Caki2 (cell line): ENCODE data around the gene KRT74. TPM values are rescaled to one million over a fixed set of nuclear protein-coding genes. Genes with fewer than 3 reads are reported as not detected.

Experiments used
- DNase-seq: peaks from one replicate; pipeline ENCODE4 v3.0.0-alpha.2; 2015; ENCODE audit warnings: low read depth
- in situ Hi-C: cut with HindIII; loops from 2 replicates; pipeline ENCODE4 v1.10.0; 2016; ENCODE audit warnings: low sequenced_read_pairs, low pct_unique_long_range_greater_than_20kb, mixed read lengths
- total RNA-seq: library from RNA; depleted of rRNA; stranded (reverse); fragments of >200 nt; shearing (Covaris generic); gene quantifications from 2 replicates; pipeline ENCODE4 v1.2.3, GENCODE V29; 2014; ENCODE audit warnings: low replicate concordance; rRNA removed

KRT74 gene
- total RNA-seq, 1 experiment from 2014 or later, result not detected

DNA sequence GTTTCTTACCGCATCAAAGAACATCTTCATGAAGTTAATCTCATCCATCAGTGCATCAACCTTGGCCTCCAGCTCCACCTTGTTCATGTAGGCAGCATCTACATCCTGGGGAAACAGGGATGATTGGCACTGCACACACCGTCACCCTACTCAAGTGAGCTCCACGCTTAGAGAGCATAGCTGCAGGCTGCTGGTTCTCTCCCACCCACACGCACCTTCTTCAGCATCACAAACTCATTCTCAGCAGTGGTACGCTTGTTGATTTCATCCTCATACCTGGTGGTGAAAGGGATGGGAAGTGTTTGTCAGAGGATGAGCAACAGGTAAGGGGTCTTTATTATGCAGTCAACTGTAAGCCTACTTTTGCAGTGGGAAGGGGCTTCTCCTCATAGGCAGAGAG, 55.8 kb downstream of the KRT74 start:
- in situ Hi-C loops, result no loop called here
- DNase-seq, result no peak

DNA sequence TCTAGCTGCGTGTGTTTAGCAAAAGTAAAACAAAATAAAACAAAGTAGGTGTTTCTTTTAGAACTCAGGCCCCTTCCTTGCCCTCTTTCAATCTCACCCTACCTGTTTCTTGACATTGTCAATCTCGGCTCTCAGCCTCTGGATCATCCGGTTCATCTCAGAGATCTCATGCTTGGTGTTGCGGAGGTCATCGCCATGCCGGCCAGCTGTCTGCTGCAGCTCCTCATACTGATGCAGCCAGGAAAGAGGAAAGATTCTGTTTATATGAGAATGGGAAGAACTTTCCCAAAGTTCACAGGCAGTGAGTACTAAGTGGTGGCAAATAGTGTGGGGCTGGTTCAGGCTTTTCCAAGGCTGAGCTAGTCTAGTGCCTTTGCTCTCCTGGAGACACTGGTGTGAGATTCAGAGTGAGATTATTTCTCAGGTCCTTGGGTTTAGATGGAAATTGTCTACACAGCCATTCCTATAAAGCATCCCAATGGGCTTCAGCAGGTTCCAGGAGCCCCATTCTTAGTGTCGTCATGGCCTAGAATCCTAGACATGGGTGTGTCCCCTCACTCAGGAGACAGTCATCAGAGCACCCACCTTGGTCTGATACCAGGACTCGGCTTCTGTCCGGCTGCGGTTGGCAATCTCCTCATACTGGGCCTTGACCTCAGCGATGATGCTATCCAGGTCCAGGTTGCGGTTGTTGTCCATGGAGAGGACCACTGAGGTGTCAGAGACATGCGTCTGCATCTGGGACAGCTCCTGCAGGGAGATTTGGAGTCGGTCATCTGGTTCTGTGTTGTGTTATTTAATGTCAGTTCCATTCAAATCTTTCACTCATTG, 56.4 kb downstream of the KRT74 start:
- no peak for DNase-seq
- in situ Hi-C loops, result no loop called here

DNA sequence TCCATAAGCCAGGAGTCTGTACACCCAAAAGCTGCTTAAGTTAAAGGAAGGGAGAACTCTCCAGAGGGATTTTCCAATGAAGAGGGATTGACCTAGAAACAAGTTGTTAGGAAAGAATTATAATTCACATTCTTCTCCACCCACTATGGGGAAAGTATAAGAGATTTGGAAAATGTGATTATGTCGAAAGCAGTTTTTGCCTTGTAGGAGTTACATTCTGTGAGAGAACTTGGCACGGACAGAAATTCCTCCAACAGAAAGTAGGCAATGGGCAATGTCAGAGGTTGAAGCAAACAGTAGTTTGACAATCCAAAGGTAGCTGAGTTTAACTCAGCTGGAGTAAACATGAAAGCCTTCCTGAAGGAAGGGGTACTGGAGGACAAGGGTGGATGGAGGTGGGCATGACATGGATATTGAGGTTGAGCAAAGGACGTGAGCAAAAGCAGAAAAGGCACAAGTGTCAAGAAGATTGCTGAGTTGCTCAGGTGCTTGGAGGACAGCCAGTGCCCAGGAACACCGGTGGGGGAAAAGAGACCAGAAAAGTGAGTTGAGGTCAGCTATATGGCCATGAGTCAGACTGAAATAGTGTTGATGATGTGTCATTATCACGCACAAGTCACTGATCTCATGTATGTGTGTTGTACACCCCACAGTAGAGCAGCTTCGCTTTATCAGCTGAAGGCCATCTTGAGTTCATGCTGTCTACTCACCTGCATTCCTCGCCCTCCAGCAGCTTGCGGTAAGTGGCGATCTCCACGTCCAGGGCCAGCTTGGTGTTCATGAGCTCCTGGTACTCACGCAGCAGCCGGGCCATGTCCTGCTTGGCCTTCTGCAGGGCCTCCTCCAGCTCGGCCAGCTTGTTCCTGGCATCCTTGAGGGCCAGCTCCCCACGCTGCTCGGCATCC, 57.5 kb downstream of the KRT74 start:
- in situ Hi-C loops, result no loop called here
- DNase-seq, result no peak

Other genes with a start within 250 kb of the KRT74 start
- not detected in 2 replicates for gene KRT85, start 206.4 kb downstream of the KRT74 start, total RNA-seq
- not detected in 2 replicates for gene KRT84, start 188.2 kb downstream of the KRT74 start, total RNA-seq
- gene KRT82, start 167.5 kb downstream of the KRT74 start, total RNA-seq, result not detected in 2 replicates
- not detected in 2 replicates for gene KRT75, start 139.5 kb downstream of the KRT74 start, total RNA-seq
- gene KRT6B, start 121.7 kb downstream of the KRT74 start, total RNA-seq, result not detected in 2 replicates
- gene KRT6C, start 100.0 kb downstream of the KRT74 start, total RNA-seq, result not detected in 2 replicates
- gene KRT6A, start 80.6 kb downstream of the KRT74 start, total RNA-seq, result not detected in 2 replicates
- not detected in 2 replicates for gene KRT5, start 53.4 kb downstream of the KRT74 start, total RNA-seq
- gene KRT71, start 20.7 kb downstream of the KRT74 start, total RNA-seq, result not detected in 2 replicates
- gene KRT72, start 27.6 kb upstream of the KRT74 start, total RNA-seq, result not detected in 2 replicates
- gene KRT73, start 44.7 kb upstream of the KRT74 start, total RNA-seq, result 0.51 TPM in 1 of 2 replicates, not detected in the other
- 2.4 TPM in 1 of 2 replicates, not detected in the other for gene KRT2, start 78.4 kb upstream of the KRT74 start, total RNA-seq
- not detected in 2 replicates for gene KRT1, start 106.6 kb upstream of the KRT74 start, total RNA-seq
- not detected in 2 replicates for gene KRT77, start 129.7 kb upstream of the KRT74 start, total RNA-seq
- not detected in 2 replicates for gene KRT76, start 203.5 kb upstream of the KRT74 start, total RNA-seq
- gene KRT3, start 222.3 kb upstream of the KRT74 start, total RNA-seq, result not detected in 2 replicates
- gene KRT4, start 240.3 kb upstream of the KRT74 start, total RNA-seq, result 2.0 and 2.5 TPM in 2 replicates